ENCODE data around the gene ZNF567. TPM values are rescaled to one million over a fixed set of nuclear protein-coding genes. Genes with fewer than 3 reads are reported as not detected.
"Not testable (repeated sequence)": the region's sequence is repeated elsewhere in the genome, so short reads cannot be mapped to it uniquely, and the experiment has no call there.

Gene ZNF567
- polyA plus RNA-seq, 2 of the 4 experiments (the other 2 are of a cell fraction): 7.9 to 19.0 TPM

- no peak for TF ChIP-seq CBX2 (IDR thresholded peaks at IDR 0.05; ENCODE audit: borderline replicate concordance, low read depth)
- no peak for TF ChIP-seq HOXB5 (CRISPR knock-in tag; IDR thresholded peaks at IDR 0.05)
- TF ChIP-seq BHLHE40 (IDR thresholded peaks at IDR 0.05; ENCODE audit: low read depth, low read length): no peak
- no peak for TF ChIP-seq NR3C1 (IDR thresholded peaks at IDR 0.05)
- TF ChIP-seq MAFK (IDR thresholded peaks at IDR 0.05; ENCODE audit: partially characterized antibody): no peak
These were observed 60.3 kb downstream of the ZNF567 start (continued) for GRCh38 chr19:36747750-36748149.

GRCh38 chr19:36748431-36749275 lies 61.2 kb downstream of the ZNF567 start:
- peaks cover 100% of the 10 kb centered on the region for H3K9me3 ChIP-seq
- ChIA-PET POLR2A (no interaction called here), CTCF (interaction anchor here (0.7 kb wide), 1 partner anchor 10 kb away, joined by 4 read pairs; no protein-coding TSS in a partner anchor)
- H3K4me2 ChIP-seq: no peak overlapping the region
- no peak for DNase-seq (ENCODE audit: low read depth in 1 of 2, low spot score in 1 of 2)
- ATAC-seq: no peak
- 76% methylated on average over 10 of the region's 10 CpGs for WGBS (ENCODE audit: missing lambda C conversion rate)
- H3K4me1 ChIP-seq: no peaks in the 10 kb centered on the region
- TF ChIP-seq USF2 (IDR thresholded peaks at IDR 0.05) (no peak), EP300 (IDR thresholded peaks at IDR 0.05) (no peak), CBX2 (IDR thresholded peaks at IDR 0.05; ENCODE audit: borderline replicate concordance, low read depth) (no peak), ZSCAN20 (CRISPR knock-in tag; IDR thresholded peaks at IDR 0.05) (no peak), NR3C1 (IDR thresholded peaks at IDR 0.05) (no peak), FOSL2 (IDR thresholded peaks at IDR 0.05) (no peak), FOSL2 (CRISPR knock-in tag; IDR thresholded peaks at IDR 0.05) (no peak), PBX3 (IDR thresholded peaks at IDR 0.05) (no peak), E2F6 (IDR thresholded peaks at IDR 0.05; ENCODE audit: borderline replicate concordance, low read depth) (no peak), BHLHE40 (IDR thresholded peaks at IDR 0.05; ENCODE audit: low read depth, low read length) (no peak), TFCP2L1 (CRISPR knock-in tag; IDR thresholded peaks at IDR 0.05) (no peak)
- H3K27ac ChIP-seq: no peak overlapping the region
- FAIRE-seq: peak; percentile 97
- no peak overlapping the region for H3K4me3 ChIP-seq

- H3K4me2 ChIP-seq; H3K4me1 ChIP-seq; DNase-seq (ENCODE audit: low read depth in 1 of 2, low spot score in 1 of 2); ATAC-seq; FAIRE-seq; CTCF ChIA-PET; POLR2A ChIA-PET; H3K27ac ChIP-seq; H3K4me3 ChIP-seq: not testable (repeated sequence)
- WGBS (ENCODE audit: missing lambda C conversion rate): 63% methylated on average over 8 of the region's 8 CpGs
- H3K9me3 ChIP-seq: peaks cover 98% of the 10 kb centered on the region
These were observed 62.2 kb downstream of the ZNF567 start for GRCh38 chr19:36749613-36750012.

GRCh38 chr19:36750066-36750691 lies 62.8 kb downstream of the ZNF567 start:
- no peaks in the 10 kb centered on the region for H3K4me1 ChIP-seq
- CTCF ChIA-PET: no interaction called here
- ATAC-seq: no peak
- H3K4me3 ChIP-seq: no peak overlapping the region
- peak; percentile 96 for FAIRE-seq
- WGBS (ENCODE audit: missing lambda C conversion rate): 74% methylated on average over 4 of the region's 4 CpGs
- peaks cover 98% of the 10 kb centered on the region for H3K9me3 ChIP-seq
- POLR2A ChIA-PET: no interaction called here
- H3K4me2 ChIP-seq: no peak overlapping the region
- H3K27ac ChIP-seq: no peak overlapping the region
- DNase-seq (ENCODE audit: low read depth in 1 of 2, low spot score in 1 of 2): no peak
- TF ChIP-seq NFE2L2 (conservative IDR thresholded peaks at IDR 0.05; ENCODE audit: low read length): no peak
- peak; percentile 46; the same call in 1 of the 2 replicates for TF ChIP-seq GATA3 (IDR thresholded peaks at IDR 0.05; ENCODE audit: borderline replicate concordance)

Other genes starting within 250 kb of the ZNF567 start
- gene ZNF566, start 198.1 kb upstream of the ZNF567 start, polyA plus RNA-seq (2011; rRNA removed): 12.6 and 13.0 TPM in 2 replicates
- gene ZNF566, start 198.1 kb upstream of the ZNF567 start, polyA plus RNA-seq (2017; fragmentation: RNase III; extraction: RNeasy Plus Mini Kit Qiagen cat#74134 plus additional on column Dnase treatment): 10.6 to 12.0 TPM (median 11.7 TPM) in 3 replicates
- 19.3 and 25.6 TPM in 2 replicates for gene ZNF260, start 159.3 kb upstream of the ZNF567 start, polyA plus RNA-seq (2011; rRNA removed)
- 22.0 to 23.8 TPM (median 22.8 TPM) in 3 replicates for gene ZNF260, start 159.3 kb upstream of the ZNF567 start, polyA plus RNA-seq (2017; fragmentation: RNase III; extraction: RNeasy Plus Mini Kit Qiagen cat#74134 plus additional on column Dnase treatment)
- 6.0 and 7.0 TPM in 2 replicates for gene ZNF529, start 114.3 kb upstream of the ZNF567 start, polyA plus RNA-seq (2011; rRNA removed)
- gene ZNF529, start 114.3 kb upstream of the ZNF567 start, polyA plus RNA-seq (2017; fragmentation: RNase III; extraction: RNeasy Plus Mini Kit Qiagen cat#74134 plus additional on column Dnase treatment): 3.1 to 3.6 TPM (median 3.2 TPM) in 3 replicates
- 0.24 and 0.30 TPM in 2 replicates for gene ZNF382, start 82.3 kb upstream of the ZNF567 start, polyA plus RNA-seq (2011; rRNA removed)
- gene ZNF382, start 82.3 kb upstream of the ZNF567 start, polyA plus RNA-seq (2017; fragmentation: RNase III; extraction: RNeasy Plus Mini Kit Qiagen cat#74134 plus additional on column Dnase treatment): 0.04 to 0.12 TPM (median 0.08 TPM) in 3 replicates
- 12.0 and 14.7 TPM in 2 replicates for gene ZNF461, start 20.8 kb upstream of the ZNF567 start, polyA plus RNA-seq (2011; rRNA removed)
- 11.1 to 12.4 TPM (median 11.2 TPM) in 3 replicates for gene ZNF461, start 20.8 kb upstream of the ZNF567 start, polyA plus RNA-seq (2017; fragmentation: RNase III; extraction: RNeasy Plus Mini Kit Qiagen cat#74134 plus additional on column Dnase treatment)
- gene ZNF850, start 85.2 kb downstream of the ZNF567 start, polyA plus RNA-seq (2011; rRNA removed): 1.8 and 3.1 TPM in 2 replicates
- 1.3 to 1.9 TPM (median 1.5 TPM) in 3 replicates for gene ZNF850, start 85.2 kb downstream of the ZNF567 start, polyA plus RNA-seq (2017; fragmentation: RNase III; extraction: RNeasy Plus Mini Kit Qiagen cat#74134 plus additional on column Dnase treatment)
- 0.37 and 0.52 TPM in 2 replicates for gene ZNF790, start 150.8 kb downstream of the ZNF567 start, polyA plus RNA-seq (2011; rRNA removed)
- gene ZNF790, start 150.8 kb downstream of the ZNF567 start, polyA plus RNA-seq (2017; fragmentation: RNase III; extraction: RNeasy Plus Mini Kit Qiagen cat#74134 plus additional on column Dnase treatment): 0.42 to 0.66 TPM (median 0.56 TPM) in 3 replicates
- 0.33 and 0.66 TPM in 2 replicates for gene ZNF345, start 163.3 kb downstream of the ZNF567 start, polyA plus RNA-seq (2011; rRNA removed)
- gene ZNF345, start 163.3 kb downstream of the ZNF567 start, polyA plus RNA-seq (2017; fragmentation: RNase III; extraction: RNeasy Plus Mini Kit Qiagen cat#74134 plus additional on column Dnase treatment): 0.27 to 0.39 TPM (median 0.32 TPM) in 3 replicates
- gene ZNF829, start 228.7 kb downstream of the ZNF567 start, polyA plus RNA-seq (2011; rRNA removed): 0.85 and 1.00 TPM in 2 replicates
- gene ZNF829, start 228.7 kb downstream of the ZNF567 start, polyA plus RNA-seq (2017; fragmentation: RNase III; extraction: RNeasy Plus Mini Kit Qiagen cat#74134 plus additional on column Dnase treatment): 0.48 to 0.65 TPM (median 0.52 TPM) in 3 replicates
- 2.8 and 4.9 TPM in 2 replicates for gene ZNF568, start 228.7 kb downstream of the ZNF567 start, polyA plus RNA-seq (2011; rRNA removed)
- 1.0 to 1.7 TPM (median 1.6 TPM) in 3 replicates for gene ZNF568, start 228.7 kb downstream of the ZNF567 start, polyA plus RNA-seq (2017; fragmentation: RNase III; extraction: RNeasy Plus Mini Kit Qiagen cat#74134 plus additional on column Dnase treatment)

All from A549 (cell line).